Measurements from ENCODE around the gene LGALS14. TPM values are rescaled to one million over a fixed set of nuclear protein-coding genes. Genes with fewer than 3 reads are reported as not detected.
A peak's percentile ranks its signal among the peaks of the same experiment; 100 is the strongest.

Gene LGALS14
- total RNA-seq, 1 donor, result not detected

- no peak for DNase-seq (ENCODE audit: low read depth)
- no peak overlapping the region for H3K4me3 ChIP-seq (ENCODE audit: low read depth, low read length)
- TF ChIP-seq CTCF (IDR thresholded peaks at IDR 0.05; ENCODE audit: insufficient read depth, low read length), result no peak
These were observed 8.5 kb upstream of the LGALS14 start for GRCh38 chr19:39695759-39696158.

GRCh38 chr19:39696387-39696786 is 7.9 kb upstream of the LGALS14 start:
- H3K4me3 ChIP-seq (ENCODE audit: low read depth, low read length), result no peak overlapping the region
- no peak for TF ChIP-seq CTCF (IDR thresholded peaks at IDR 0.05; ENCODE audit: insufficient read depth, low read length)
- peak; percentile 15 for DNase-seq (ENCODE audit: low read depth)

GRCh38 chr19:39698535-39698934 is 5.7 kb upstream of the LGALS14 start:
- DNase-seq (ENCODE audit: low read depth), result no peak
- H3K4me3 ChIP-seq (ENCODE audit: low read depth, low read length), result no peak overlapping the region
- no peak for TF ChIP-seq CTCF (IDR thresholded peaks at IDR 0.05; ENCODE audit: insufficient read depth, low read length)

GRCh38 chr19:39701291-39701690 is 3.0 kb upstream of the LGALS14 start:
- TF ChIP-seq CTCF (IDR thresholded peaks at IDR 0.05; ENCODE audit: insufficient read depth, low read length), result no peak
- DNase-seq (ENCODE audit: low read depth), result no peak
- no peak overlapping the region for H3K4me3 ChIP-seq (ENCODE audit: low read depth, low read length)

GRCh38 chr19:39705578-39706188 is 1.4 kb downstream of the LGALS14 start:
- no peak for TF ChIP-seq CTCF (IDR thresholded peaks at IDR 0.05; ENCODE audit: insufficient read depth, low read length)
- H3K4me3 ChIP-seq (ENCODE audit: low read depth, low read length), result no peak overlapping the region
- DNase-seq (ENCODE audit: low read depth), result no peak

GRCh38 chr19:39708594-39708993 is 4.3 kb downstream of the LGALS14 start:
- H3K4me3 ChIP-seq (ENCODE audit: low read depth, low read length), result no peak overlapping the region
- DNase-seq (ENCODE audit: low read depth), result no peak
- no peak for TF ChIP-seq CTCF (IDR thresholded peaks at IDR 0.05; ENCODE audit: insufficient read depth, low read length)

Data from fibroblast of the aortic adventitia (primary cell).